Cardiac muscle cell (in vitro differentiated cells and primary cell): ENCODE measurements around the gene TWSG1. TPM values are rescaled to one million over a fixed set of nuclear protein-coding genes. Genes with fewer than 3 reads are reported as not detected.

Source experiments
- DNase-seq, 2 donors: peaks; one replicate each; pipeline versions ENCODE4 v3.0.0 to v3.0.0-alpha.2; 2010 to 2017; ENCODE audit warnings: low read depth in 1 of 2, low spot score in 1 of 2
- H3K27ac ChIP-seq: fragments of 200-600 bp; sonication (generic); 2 replicates; pipeline ENCODE4 v1.5.1; 2016
- H3K27me3 ChIP-seq: fragments of 200-600 bp; sonication (generic); 2 replicates; pipeline ENCODE4 v1.6.0; 2016; ENCODE audit warnings: control low read depth
- H3K36me3 ChIP-seq: fragments of 200-600 bp; sonication (generic); 2 replicates; pipeline ENCODE4 v1.5.1; 2016; ENCODE audit warnings: control low read depth
- H3K4me1 ChIP-seq: fragments of 200-600 bp; sonication (generic); 2 replicates; pipeline ENCODE4 v1.8.1; 2017; ENCODE audit warnings: low read depth, mild to moderate bottlenecking, mixed run types
- H3K4me3 ChIP-seq: fragments of 200-600 bp; sonication (generic); 2 replicates; pipeline ENCODE4 v1.5.1; 2016; ENCODE audit warnings: mild to moderate bottlenecking
- H3K9me3 ChIP-seq: fragments of 200-600 bp; sonication (generic); 2 replicates; pipeline ENCODE4 v1.5.1; 2017; ENCODE audit warnings: low read depth, mild to moderate bottlenecking, control low read depth
- CTCF ChIP-seq: IDR thresholded peaks from 2 replicates; pipeline ENCODE4 v1.5.1; 2012; ENCODE audit warnings: low read depth, mild to moderate bottlenecking, low read length
- polyA plus RNA-seq: library from polyadenylated mRNA; unstranded; fragments of >200 nt; fragmentation: Nextera tagmentation; extraction: Ambion mirVana; gene quantifications from 2 replicates; pipeline ENCODE4 v1.2.1, GENCODE V29; 2016
- total RNA-seq: library from RNA; depleted of rRNA; stranded (reverse); fragments of >200 nt; gene quantifications from 2 replicates; pipeline ENCODE4 v1.2.3, GENCODE V29; 2016

Gene TWSG1
- 19.4 and 20.9 TPM in 2 replicates for total RNA-seq
- 21.2 and 31.7 TPM in 2 replicates for polyA plus RNA-seq

- Histone ChIP-seq H3K27me3 (no peaks in the 10 kb centered on the region), H3K36me3 (peaks cover 11% of the 10 kb centered on the region), H3K4me3 (peak within 1 kb of the TSS; percentile 73), H3K27ac (peak within 1 kb of the TSS; percentile 83), H3K4me1 (peaks cover 10% of the 10 kb centered on the region), H3K9me3 (no peaks in the 10 kb centered on the region)
- DNase-seq = peak; percentile 98
- peak; percentile 21 for TF ChIP-seq CTCF
These were observed at the start of gene TWSG1 for GRCh38 chr18:9334329-9334972. TSS of gene TWSG1 (plus strand) at chr18:9334773. CDS start at chr18:9337230, 2,457 bp downstream.

GRCh38 chr18:9285604-9286003 lies 49.0 kb upstream of the TWSG1 start:
- no peaks in the 10 kb centered on the region for H3K4me1 ChIP-seq
- no peak for DNase-seq
- no peak overlapping the region for H3K27ac ChIP-seq
- H3K4me3 ChIP-seq = no peak overlapping the region
- peaks cover 3% of the 10 kb centered on the region for H3K36me3 ChIP-seq
- no peaks in the 10 kb centered on the region for H3K9me3 ChIP-seq
- H3K27me3 ChIP-seq = no peaks in the 10 kb centered on the region
- no peak for TF ChIP-seq CTCF

GRCh38 chr18:9287036-9287435 lies 47.5 kb upstream of the TWSG1 start:
- H3K27ac ChIP-seq = no peak overlapping the region

GRCh38 chr18:9289698-9290097 lies 44.9 kb upstream of the TWSG1 start:
- DNase-seq = no peak
- Histone ChIP-seq H3K27ac (no peak overlapping the region), H3K4me3 (no peak overlapping the region), H3K4me1 (no peaks in the 10 kb centered on the region), H3K9me3 (no peaks in the 10 kb centered on the region), H3K36me3 (no peaks in the 10 kb centered on the region), H3K27me3 (no peaks in the 10 kb centered on the region)
- TF ChIP-seq CTCF = no peak

More at GRCh38 chr18:9287036-9287435, 47.5 kb upstream of the TWSG1 start:
- DNase-seq = no peak
- Histone ChIP-seq H3K27me3 (no peaks in the 10 kb centered on the region), H3K4me1 (no peaks in the 10 kb centered on the region), H3K36me3 (no peaks in the 10 kb centered on the region), H3K9me3 (no peaks in the 10 kb centered on the region), H3K4me3 (no peak overlapping the region)
- no peak for TF ChIP-seq CTCF

GRCh38 chr18:9290156-9290555 lies 44.4 kb upstream of the TWSG1 start:
- Histone ChIP-seq H3K27ac (no peak overlapping the region), H3K9me3 (no peaks in the 10 kb centered on the region), H3K27me3 (no peaks in the 10 kb centered on the region), H3K4me3 (no peak overlapping the region), H3K36me3 (no peaks in the 10 kb centered on the region), H3K4me1 (no peaks in the 10 kb centered on the region)
- DNase-seq = peak in 1 of 2 donors; percentile 3
- TF ChIP-seq CTCF = no peak
